Panc1 (cell line): ENCODE data around the gene CREB3. TPM values are rescaled to one million over a fixed set of nuclear protein-coding genes. Genes with fewer than 3 reads are reported as not detected.

Source experiments
- ATAC-seq: fragments of 200-7000 bp; cut with Tn5 transposase; 2 replicates; pipeline ENCODE4 v1.9.1; 2020; ENCODE audit warnings: mild to moderate bottlenecking, moderate library complexity
- BruUV-seq: library from RNA; stranded (reverse); fragments of 400-500 nt; replicated peaks from 2 replicates; lab custom pipeline; 2021; lab: Mats Ljungman, UMichigan
- CTCF ChIA-PET: fragments of 300-600 bp; sonication (Branson Sonifier 250); formaldehyde crosslinking; loops from one replicate; lab custom pipeline; 2022; ENCODE audit warnings: antibody characterized with exemption; lab: Charles Lee
- POLR2A ChIA-PET: fragments of 300-600 bp; sonication (Branson Sonifier 250); formaldehyde crosslinking; loops from one replicate; lab custom pipeline; 2022; ENCODE audit warnings: antibody characterized with exemption; lab: Charles Lee
- DNase-seq: peaks from one replicate; pipeline ENCODE4 v3.0.0-alpha.2; 2010; ENCODE audit warnings: low read depth, low spot score
- H3K27ac ChIP-seq: 2 replicates; pipeline ENCODE4 v1.5.1; 2011; ENCODE audit warnings: mild to moderate bottlenecking, low read length, inconsistent platforms
- H3K27me3 ChIP-seq: fragments of 200-500 bp; sonication (Bioruptor generic); 2 replicates; pipeline ENCODE4 v1.6.0; 2014; ENCODE audit warnings: low read length, inconsistent platforms; ENCODE audit not compliant: control insufficient read depth, insufficient read depth
- H3K36me3 ChIP-seq: fragments of 200-500 bp; sonication (Bioruptor generic); 2 replicates; pipeline ENCODE4 v1.5.1; 2014; ENCODE audit warnings: inconsistent platforms, mild to moderate bottlenecking, low read length, moderate library complexity; ENCODE audit not compliant: control insufficient read depth, insufficient read depth
- H3K4me1 ChIP-seq: 2 replicates; pipeline ENCODE4 v1.5.1; 2011; ENCODE audit warnings: inconsistent platforms, mild to moderate bottlenecking, low read length, moderate library complexity; ENCODE audit not compliant: control insufficient read depth, insufficient read depth
- H3K4me3 ChIP-seq, 2 experiments: 2 replicates each; pipeline ENCODE4 v1.5.1; 2011 to 2012; ENCODE audit warnings: low read depth in 2 of 2, low read length in 2 of 2, mild to moderate bottlenecking in 2 of 2, inconsistent platforms in 1 of 2, moderate library complexity in 1 of 2
- H3K9me3 ChIP-seq: fragments of 200-500 bp; sonication (Bioruptor generic); 2 replicates; pipeline ENCODE4 v1.5.1; 2014; ENCODE audit warnings: low read depth, mild to moderate bottlenecking, inconsistent platforms, low read length, moderate library complexity; ENCODE audit not compliant: control insufficient read depth, insufficient read depth
- CTCF ChIP-seq: fragments of 450-650 bp; IDR thresholded peaks from 2 replicates; pipeline ENCODE4 v1.5.1; 2017; ENCODE audit warnings: mild to moderate bottlenecking
- POLR2AphosphoS5 ChIP-seq: IDR thresholded peaks from 2 replicates; pipeline ENCODE4 v1.6.1; 2012; ENCODE audit warnings: mild to moderate bottlenecking, low read depth, low read length, moderate library complexity
- REST ChIP-seq, 2 experiments: IDR thresholded peaks; 2 replicates each; pipeline ENCODE4 v1.6.1; 2011 to 2012; ENCODE audit warnings: low read depth in 2 of 2, control low read depth in 1 of 2, low read length in 1 of 2, mild to moderate bottlenecking in 1 of 2, moderate library complexity in 1 of 2; ENCODE audit not compliant: insufficient read depth in 1 of 2
- SIN3A ChIP-seq: IDR thresholded peaks from 2 replicates; pipeline ENCODE4 v1.6.1; 2012; ENCODE audit warnings: low read depth, mild to moderate bottlenecking, low read length, moderate library complexity, borderline replicate concordance; ENCODE audit not compliant: insufficient read depth
- TCF7L2 ChIP-seq: IDR thresholded peaks from 2 replicates; pipeline ENCODE4 v1.6.1; 2011; ENCODE audit warnings: mild to moderate bottlenecking, low read depth, low read length, inconsistent platforms
- in situ Hi-C: cut with HindIII; loops from 2 replicates; pipeline ENCODE4 v1.10.0; 2016; ENCODE audit warnings: low sequenced_read_pairs, low pct_unique_long_range_greater_than_20kb
- intact Hi-C: fragments of 100-400 bp; cut with micrococcal nuclease; formaldehyde crosslinking; loops from one replicate; pipeline ENCODE4 v1.10.0; 2022; ENCODE audit not compliant: unreplicated experiment
- total RNA-seq: library from RNA; stranded (reverse); gene quantifications from one replicate; pipeline ENCODE4 v1.2.1, GENCODE V29; 2021; ENCODE audit not compliant: unreplicated experiment

The CREB3 gene
- total RNA-seq, 1 experiment from 2014 or later: 67.0 TPM

- intact Hi-C loops: no loop called here
- H3K27ac ChIP-seq: peak overlapping the region; percentile 88
These were observed 24.1 kb downstream of the CREB3 start for GRCh38 chr9:35756275-35757225.

More at GRCh38 chr9:35756275-35757225, 24.1 kb downstream of the CREB3 start:
- ATAC-seq (peak; percentile 87), DNase-seq (no peak)
- in situ Hi-C loops: no loop called here
- H3K9me3 ChIP-seq: no peaks in the 10 kb centered on the region
- BruUV-seq: no TSS peak
- no peaks in the 10 kb centered on the region for H3K27me3 ChIP-seq
- H3K36me3 ChIP-seq: no peaks in the 10 kb centered on the region
- CTCF ChIA-PET: interaction anchor here (0.5 to 1.0 kb wide), 6 partner anchors 9 to 152 kb away, joined by 3 to 10 read pairs (median 6); no protein-coding TSS in a partner anchor
- TF ChIP-seq TCF7L2: no peak
- TF ChIP-seq SIN3A: no peak
- no peak for TF ChIP-seq CTCF
- no peak; the same call in 1 of the 2 replicates for TF ChIP-seq POLR2AphosphoS5
- no peak for TF ChIP-seq REST (IDR thresholded peaks at IDR 0.05; ENCODE audit: insufficient read depth in 1 of 2, low read depth in 2 of 2, low read length in 1 of 2)
- H3K4me3 ChIP-seq: peak overlapping the region; percentile 75 to 92
- H3K4me1 ChIP-seq: peaks cover 22% of the 10 kb centered on the region
- POLR2A ChIA-PET: interaction anchor here (0.6 to 1.1 kb wide), 2 partner anchors 19 to 266 kb away, joined by 4 to 9 read pairs; no protein-coding TSS in a partner anchor
